Measurements from ENCODE around the gene RFESD.

Gene RFESD

DNA sequence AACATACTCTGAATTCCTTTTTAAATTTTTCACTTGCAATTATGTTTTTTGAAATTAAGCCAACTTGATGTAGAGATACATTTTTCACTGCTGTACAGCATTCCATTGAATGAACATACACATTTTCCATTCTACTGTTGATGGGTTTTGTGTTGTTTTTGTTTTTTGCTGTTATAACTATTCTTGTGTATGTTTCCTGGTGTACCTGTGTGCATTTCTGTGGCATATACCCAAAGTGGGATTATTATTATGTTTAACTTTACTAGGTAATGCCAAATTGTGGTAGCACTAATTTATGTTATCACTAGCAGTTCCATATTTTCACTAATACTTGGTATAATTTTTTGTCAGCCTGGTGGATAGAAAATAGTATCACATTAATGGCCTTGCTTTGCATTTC, 2.7 kb downstream of the RFESD start:
- Histone ChIP-seq H3K36me3 (ENCODE audit: control insufficient read depth, insufficient read depth, low read length) (no peaks in the 10 kb centered on the region), H3K27me3 (replicated peaks; ENCODE audit: control insufficient read depth, insufficient read depth, low read length) (no peaks in the 10 kb centered on the region), H3K4me3 (replicated peaks; ENCODE audit: low read depth, low read length) (no peak overlapping the region)
- no peak for DNase-seq (ENCODE audit: extremely low read depth, insufficient read length)
- TF ChIP-seq, protein P1, sequence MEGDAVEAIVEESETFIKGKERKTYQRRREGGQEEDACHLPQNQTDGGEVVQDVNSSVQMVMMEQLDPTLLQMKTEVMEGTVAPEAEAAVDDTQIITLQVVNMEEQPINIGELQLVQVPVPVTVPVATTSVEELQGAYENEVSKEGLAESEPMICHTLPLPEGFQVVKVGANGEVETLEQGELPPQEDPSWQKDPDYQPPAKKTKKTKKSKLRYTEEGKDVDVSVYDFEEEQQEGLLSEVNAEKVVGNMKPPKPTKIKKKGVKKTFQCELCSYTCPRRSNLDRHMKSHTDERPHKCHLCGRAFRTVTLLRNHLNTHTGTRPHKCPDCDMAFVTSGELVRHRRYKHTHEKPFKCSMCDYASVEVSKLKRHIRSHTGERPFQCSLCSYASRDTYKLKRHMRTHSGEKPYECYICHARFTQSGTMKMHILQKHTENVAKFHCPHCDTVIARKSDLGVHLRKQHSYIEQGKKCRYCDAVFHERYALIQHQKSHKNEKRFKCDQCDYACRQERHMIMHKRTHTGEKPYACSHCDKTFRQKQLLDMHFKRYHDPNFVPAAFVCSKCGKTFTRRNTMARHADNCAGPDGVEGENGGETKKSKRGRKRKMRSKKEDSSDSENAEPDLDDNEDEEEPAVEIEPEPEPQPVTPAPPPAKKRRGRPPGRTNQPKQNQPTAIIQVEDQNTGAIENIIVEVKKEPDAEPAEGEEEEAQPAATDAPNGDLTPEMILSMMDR (IDR thresholded peaks at IDR 0.05; ENCODE audit: insufficient read depth, low read length, poor library complexity, severe bottlenecking) = no peak

DNA sequence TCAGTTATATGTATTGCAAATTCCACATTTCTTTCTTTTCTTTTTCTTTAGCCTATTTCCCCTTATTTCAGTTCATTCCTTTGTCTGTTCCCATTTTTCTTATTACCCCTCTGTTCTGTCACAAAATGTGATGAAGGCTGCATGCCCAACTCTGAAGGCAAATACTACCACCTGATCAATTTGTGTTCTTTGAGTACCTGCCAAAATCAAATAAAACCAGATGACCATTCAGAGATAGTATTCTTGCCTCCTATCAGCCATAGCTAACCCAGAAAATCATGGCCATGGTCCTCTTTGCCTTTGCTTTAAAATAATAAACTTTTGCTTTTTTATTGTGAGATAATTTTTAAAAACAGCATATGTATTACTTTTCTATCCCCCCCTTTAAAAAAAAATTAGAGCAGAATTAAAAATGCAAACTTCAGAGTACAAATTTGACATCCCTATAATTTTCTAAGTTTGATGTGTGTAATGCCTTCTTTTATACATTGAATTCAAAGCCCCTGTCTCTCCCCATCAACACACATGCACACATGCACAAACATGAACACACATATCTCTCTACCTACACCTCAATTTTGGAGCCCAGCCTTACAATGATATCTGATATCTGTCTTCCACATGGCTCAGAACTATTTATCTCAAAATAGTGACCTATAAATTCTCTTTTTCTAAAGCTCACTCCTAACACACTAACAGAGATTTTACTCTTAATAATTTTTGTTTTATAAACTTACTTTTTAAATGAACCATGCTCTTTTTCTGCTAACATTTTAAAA, 3.5 kb downstream of the RFESD start:
- TF ChIP-seq, protein P1 (IDR thresholded peaks at IDR 0.05; ENCODE audit: insufficient read depth, low read length, poor library complexity, severe bottlenecking) = no peak
- DNase-seq (ENCODE audit: extremely low read depth, insufficient read length) = no peak
- H3K27me3 ChIP-seq (replicated peaks; ENCODE audit: control insufficient read depth, insufficient read depth, low read length) = no peaks in the 10 kb centered on the region
- H3K4me3 ChIP-seq (replicated peaks; ENCODE audit: low read depth, low read length) = no peak overlapping the region
- H3K36me3 ChIP-seq (ENCODE audit: control insufficient read depth, insufficient read depth, low read length) = no peaks in the 10 kb centered on the region

DNA sequence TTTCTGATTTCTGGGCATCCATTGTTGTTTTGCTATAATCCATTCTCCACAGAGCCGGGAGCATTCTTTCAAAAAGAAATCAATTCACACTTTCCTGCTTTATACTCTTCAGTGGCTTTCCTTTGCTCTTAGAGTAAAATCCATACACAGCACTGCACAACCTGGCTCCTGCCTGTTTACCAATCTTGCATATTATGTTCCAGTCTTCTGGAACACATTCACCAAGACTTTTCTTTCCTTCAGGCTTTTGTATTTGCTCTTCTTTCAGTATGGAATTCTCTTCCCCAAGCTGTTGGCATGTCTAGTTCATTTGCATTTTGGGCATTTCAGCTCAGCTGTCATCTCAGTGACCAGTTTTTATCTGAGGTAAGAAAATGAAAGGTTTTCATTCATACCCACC, 6.3 kb downstream of the RFESD start:
- TF ChIP-seq, protein P1 (IDR thresholded peaks at IDR 0.05; ENCODE audit: insufficient read depth, low read length, poor library complexity, severe bottlenecking) = no peak
- no peak for DNase-seq (ENCODE audit: extremely low read depth, insufficient read length)
- no peaks in the 10 kb centered on the region for H3K36me3 ChIP-seq (ENCODE audit: control insufficient read depth, insufficient read depth, low read length)
- no peaks in the 10 kb centered on the region for H3K27me3 ChIP-seq (replicated peaks; ENCODE audit: control insufficient read depth, insufficient read depth, low read length)
- H3K4me3 ChIP-seq (replicated peaks; ENCODE audit: low read depth, low read length) = no peak overlapping the region

DNA sequence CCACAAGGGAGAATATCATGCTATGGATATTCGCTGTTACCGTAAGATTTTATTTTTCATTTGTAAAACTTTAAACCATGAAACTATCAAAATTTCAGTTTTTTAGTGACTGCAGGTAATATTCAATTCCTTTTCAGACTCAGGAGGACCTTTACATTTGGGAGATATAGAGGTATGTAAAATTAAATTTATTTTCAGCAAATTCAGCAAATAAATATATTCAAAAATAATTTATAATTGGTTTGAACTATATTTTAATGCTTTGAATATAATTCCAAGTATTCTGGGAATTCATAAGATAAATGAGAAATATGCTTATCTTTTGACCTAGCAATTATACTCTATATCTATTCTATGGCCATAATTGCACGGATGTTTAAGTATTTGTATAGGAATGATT, 7.6 kb downstream of the RFESD start:
- no peaks in the 10 kb centered on the region for H3K36me3 ChIP-seq (ENCODE audit: control insufficient read depth, insufficient read depth, low read length)
- DNase-seq (ENCODE audit: extremely low read depth, insufficient read length) = no peak
- H3K4me3 ChIP-seq (replicated peaks; ENCODE audit: low read depth, low read length) = no peak overlapping the region
- TF ChIP-seq, protein P1 (IDR thresholded peaks at IDR 0.05; ENCODE audit: insufficient read depth, low read length, poor library complexity, severe bottlenecking) = no peak
- H3K27me3 ChIP-seq (replicated peaks; ENCODE audit: control insufficient read depth, insufficient read depth, low read length) = no peaks in the 10 kb centered on the region

DNA sequence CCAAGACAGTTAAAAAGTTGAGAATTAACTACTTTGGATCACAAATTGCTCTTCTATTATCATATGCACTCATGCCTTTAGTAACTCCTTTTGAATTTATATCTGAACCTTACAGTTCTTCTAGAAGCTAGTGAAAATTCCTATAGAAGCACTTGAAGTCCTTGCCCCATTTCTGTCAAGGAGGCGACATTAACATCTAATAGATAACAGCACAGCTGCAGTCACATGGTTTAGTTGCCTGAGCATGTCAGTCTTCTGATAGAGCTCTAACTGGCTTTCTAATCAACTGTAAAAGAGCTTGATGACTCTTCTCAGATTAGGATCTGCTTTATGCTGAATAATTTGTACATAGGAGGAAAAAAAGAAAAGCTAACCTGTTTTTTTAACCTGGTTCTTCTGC, 9.0 kb downstream of the RFESD start:
- no peak for DNase-seq (ENCODE audit: extremely low read depth, insufficient read length)
- no peaks in the 10 kb centered on the region for H3K36me3 ChIP-seq (ENCODE audit: control insufficient read depth, insufficient read depth, low read length)
- TF ChIP-seq, protein P1 (IDR thresholded peaks at IDR 0.05; ENCODE audit: insufficient read depth, low read length, poor library complexity, severe bottlenecking) = no peak
- H3K4me3 ChIP-seq (replicated peaks; ENCODE audit: low read depth, low read length) = no peak overlapping the region
- H3K27me3 ChIP-seq (replicated peaks; ENCODE audit: control insufficient read depth, insufficient read depth, low read length) = no peaks in the 10 kb centered on the region

Measured in GM06990 (cell line).